K562 (cell line): ENCODE results near the gene GDF15. TPM values are rescaled to one million over a fixed set of nuclear protein-coding genes. Genes with fewer than 3 reads are reported as not detected.

Source experiments
- NCOA1 ChIP-seq: fragments of 450-650 bp; IDR thresholded peaks from 2 replicates; pipeline ENCODE4 v1.6.1; 2016; ENCODE audit warnings: low read depth
- RAD51 ChIP-seq: fragments of 450-650 bp; IDR thresholded peaks from 2 replicates; pipeline ENCODE4 v1.7.1; 2016; ENCODE audit warnings: low read depth, mild to moderate bottlenecking, borderline replicate concordance
- SAFB ChIP-seq: fragments of 200-400 bp; formaldehyde crosslinking; IDR thresholded peaks from 2 replicates; pipeline ENCODE4 v1.6.1; 2017; ENCODE audit warnings: low read depth, low read length, borderline replicate concordance
- U2AF1 ChIP-seq: fragments of 200-400 bp; formaldehyde crosslinking; optimal IDR thresholded peaks from 2 replicates; pipeline ENCODE3; 2017; ENCODE audit warnings: mild to moderate bottlenecking, low read depth, low read length, moderate library complexity
- ZBTB40 ChIP-seq, 2 experiments: fragments of 450-650 bp in 1 of 2; sonication (generic) in 1 of 2; formaldehyde crosslinking in 1 of 2; IDR thresholded peaks; 2 replicates each; pipeline versions ENCODE4 v1.7.1 to v1.9.0; 2016 to 2022; ENCODE audit warnings: inconsistent platforms in 1 of 2, mild to moderate bottlenecking in 1 of 2, missing genetic modification reagents in 1 of 2
- ZNF318 ChIP-seq, 2 experiments: fragments of 450-650 bp; IDR thresholded peaks; 2 replicates each; pipeline ENCODE4 v1.6.1; 2016; ENCODE audit warnings: mild to moderate bottlenecking in 2 of 2, borderline replicate concordance in 1 of 2, low read depth in 1 of 2, moderate library complexity in 1 of 2
- polyA plus RNA-seq, 8 experiments: library from polyadenylated mRNA; depleted of rRNA in 4 of 8; stranded (reverse) in 5 of 8; unstranded in 3 of 8; fragments of >200 nt; fragmentation: Nextera tagmentation in 2 of 8; fragmentation: Illumina TruSeq in 1 of 8; extraction: Ambion mirVana in 2 of 8; extraction: Trizol in 1 of 8; gene quantifications; 2 replicates each; pipeline versions ENCODE4 v1.2.1 to v1.2.3, GENCODE V29; 2011 to 2014; ENCODE audit warnings: inconsistent platforms in 1 of 8, missing spikeins in 1 of 8
- total RNA-seq, 7 experiments: library from RNA; depleted of rRNA in 6 of 7; stranded (reverse); fragments of >200 nt in 6 of 7; fragmentation: Illumina TruSeq in 2 of 7; extraction: Trizol in 2 of 7; gene quantifications; 2 replicates each; pipeline versions ENCODE4 v1.2.1 to v1.2.3, GENCODE V29; 2011 to 2021; ENCODE audit warnings: low replicate concordance in 1 of 7

Gene GDF15
- total and polyA plus RNA-seq, 9 of the 15 experiments (the other 6 are each of a cell fraction or from before 2014, with no cell fraction given) = 2.3 to 82.4 (median 12.5) TPM

GRCh38 chr19:18340990-18341868 lies 44.7 kb upstream of the GDF15 start (continued):
- TF ChIP-seq NCOA1 (0 out of 2 replicates have a peak, but pooled peaks have one; percentile 38), SAFB (no peak), ZBTB40 (IDR thresholded peaks at IDR 0.05) (peak; percentile 65), ZBTB40 (CRISPR knock-in tag; IDR thresholded peaks at IDR 0.05) (no peak), U2AF1 (no peak), RAD51 (peak; percentile 87), ZNF318 (IDR thresholded peaks at IDR 0.05; ENCODE audit: borderline replicate concordance in 1 of 2, low read depth in 1 of 2) (no peak)
